ENCODE measurements around the gene IL17REL.

The IL17REL gene

DNA sequence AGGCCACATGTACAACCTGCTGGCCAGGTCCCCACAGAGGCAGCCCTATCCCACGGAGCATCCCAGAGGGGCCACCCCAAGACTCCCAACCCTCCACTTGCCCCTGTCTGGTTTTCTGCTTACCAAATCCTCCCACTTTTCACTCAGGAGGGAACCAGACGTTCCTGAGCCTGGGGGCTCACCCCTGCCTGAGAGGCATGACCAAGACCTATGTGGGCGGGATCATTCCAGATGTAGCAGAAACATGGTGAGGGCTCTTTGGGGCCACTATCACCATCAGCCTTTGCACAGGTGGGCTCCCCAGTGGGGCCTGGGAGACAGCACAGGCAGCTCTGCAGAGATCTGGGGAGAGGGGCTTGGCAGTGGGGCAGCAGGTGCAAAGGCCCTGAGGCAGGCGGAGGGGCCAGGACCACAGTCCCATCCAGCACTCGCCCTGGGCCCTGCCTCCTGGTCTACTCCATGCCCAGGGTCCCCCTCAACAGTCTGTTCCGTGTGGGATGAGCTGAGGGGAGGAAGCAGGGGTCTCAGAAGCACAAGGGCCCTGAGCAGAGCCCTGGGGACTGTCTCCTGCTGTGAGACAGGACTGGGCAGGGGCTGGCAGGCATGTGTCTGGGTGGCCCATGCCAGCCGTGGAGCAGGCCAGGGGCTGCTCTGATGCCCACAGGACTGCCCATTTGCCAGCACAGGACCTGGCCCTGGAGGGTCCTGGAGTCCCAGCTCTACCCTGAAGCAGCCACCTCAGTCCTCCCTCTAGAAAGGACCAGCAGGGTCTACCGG lies 42.6 kb downstream of the IL17REL start:
- no peak overlapping the region for H3K4me3 ChIP-seq (ENCODE audit: low read length)
- no peak for TF ChIP-seq ZNF274 (IDR thresholded peaks at IDR 0.05; ENCODE audit: low read depth, low read length)

DNA sequence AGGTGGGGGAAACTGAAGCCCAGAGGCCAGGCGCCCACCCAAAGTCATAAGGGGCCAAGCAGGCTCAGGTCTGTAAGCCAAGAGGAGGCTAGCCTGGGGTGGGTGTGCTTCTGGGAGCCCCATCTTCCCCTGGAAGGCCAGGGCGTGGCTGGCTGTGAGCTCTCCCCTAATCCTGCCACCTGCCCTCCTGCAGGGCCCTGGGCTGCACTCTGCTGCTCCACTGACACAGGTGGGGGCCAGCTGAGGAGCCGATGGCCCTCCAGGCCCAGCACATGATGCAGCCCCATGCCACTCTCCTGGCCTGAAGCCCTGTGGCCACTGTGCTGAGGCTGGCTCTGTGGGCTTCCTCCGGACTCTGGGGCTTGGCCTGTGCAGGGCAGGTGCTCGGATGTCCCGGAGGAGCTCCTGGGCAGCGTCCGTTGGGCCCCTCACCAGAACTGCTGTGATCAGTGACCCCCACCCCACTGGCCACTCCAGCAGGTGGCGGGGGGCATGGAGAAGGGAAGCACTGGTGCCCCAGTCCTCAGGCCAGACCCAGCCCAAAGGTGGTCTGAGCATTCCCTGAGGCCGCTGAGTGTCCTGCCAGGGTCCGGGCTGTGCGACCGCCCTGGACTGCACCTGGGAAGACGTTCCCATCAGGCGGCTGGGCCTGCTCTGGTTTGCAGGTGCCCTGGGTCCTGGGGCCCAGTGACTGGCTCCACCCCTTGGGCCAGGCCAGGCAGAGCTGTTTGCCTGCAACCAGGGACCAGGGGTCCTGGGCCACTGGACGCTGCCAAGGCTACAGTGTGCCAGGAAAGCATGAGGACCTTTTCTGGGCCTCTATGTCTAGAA lies 43.5 kb downstream of the IL17REL start:
- TF ChIP-seq ZNF274 (IDR thresholded peaks at IDR 0.05; ENCODE audit: low read depth, low read length), result no peak
- H3K4me3 ChIP-seq (ENCODE audit: low read length), result no peak overlapping the region

DNA sequence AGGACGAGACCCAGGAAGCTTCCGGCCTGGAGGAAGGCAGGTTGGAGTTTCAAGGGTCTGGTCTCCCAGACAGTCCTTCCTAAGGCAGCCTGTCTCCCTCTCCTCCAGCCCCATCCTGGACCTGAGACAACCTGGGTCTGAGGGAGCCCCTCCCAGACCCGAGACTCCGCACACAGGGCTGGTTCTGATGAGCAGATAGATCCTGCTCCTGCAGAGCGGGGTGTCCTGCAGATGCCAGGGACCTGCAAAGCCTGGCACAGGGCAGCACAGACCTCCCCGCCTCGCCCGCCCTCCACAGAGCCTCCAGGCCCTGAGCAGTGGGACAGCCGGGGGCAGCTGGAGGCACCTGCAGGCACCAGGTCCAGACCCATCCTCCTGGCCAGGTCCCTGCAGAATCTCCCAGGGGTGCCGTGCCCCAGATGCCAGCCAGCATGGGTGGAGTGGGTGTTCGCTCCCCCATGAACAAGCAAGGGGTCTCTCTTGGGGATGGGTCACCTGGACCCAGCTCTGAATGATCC lies 44.2 kb downstream of the IL17REL start:
- no peak overlapping the region for H3K4me3 ChIP-seq (ENCODE audit: low read length)
- TF ChIP-seq ZNF274 (IDR thresholded peaks at IDR 0.05; ENCODE audit: low read depth, low read length), result no peak

DNA sequence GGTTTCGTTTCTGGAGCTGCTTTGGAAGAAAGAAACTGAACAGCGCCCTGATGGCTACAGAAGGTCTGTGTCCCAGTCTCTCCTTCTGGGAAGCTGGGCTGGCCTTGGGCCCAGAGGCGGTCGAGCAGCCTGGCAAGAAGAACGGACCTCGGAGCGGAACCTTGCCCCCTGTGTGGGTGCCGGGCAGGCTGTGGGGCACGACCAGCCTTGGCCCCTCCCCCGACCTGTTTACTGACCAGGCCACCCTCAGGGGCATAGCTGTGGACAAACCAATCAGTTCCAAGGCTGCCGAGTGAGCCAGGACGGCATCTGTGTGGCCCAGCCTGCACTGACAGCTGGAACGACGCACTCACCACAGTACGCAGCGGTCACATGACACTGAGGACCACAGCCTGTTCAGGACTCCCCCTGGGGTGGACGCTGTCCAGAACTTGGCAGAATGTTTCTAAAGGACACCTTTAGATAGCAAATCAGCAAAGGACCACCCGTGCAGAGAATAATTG lies 44.8 kb downstream of the IL17REL start:
- H3K4me3 ChIP-seq (ENCODE audit: low read length), result no peak overlapping the region
- no peak for TF ChIP-seq ZNF274 (IDR thresholded peaks at IDR 0.05; ENCODE audit: low read depth, low read length)

DNA sequence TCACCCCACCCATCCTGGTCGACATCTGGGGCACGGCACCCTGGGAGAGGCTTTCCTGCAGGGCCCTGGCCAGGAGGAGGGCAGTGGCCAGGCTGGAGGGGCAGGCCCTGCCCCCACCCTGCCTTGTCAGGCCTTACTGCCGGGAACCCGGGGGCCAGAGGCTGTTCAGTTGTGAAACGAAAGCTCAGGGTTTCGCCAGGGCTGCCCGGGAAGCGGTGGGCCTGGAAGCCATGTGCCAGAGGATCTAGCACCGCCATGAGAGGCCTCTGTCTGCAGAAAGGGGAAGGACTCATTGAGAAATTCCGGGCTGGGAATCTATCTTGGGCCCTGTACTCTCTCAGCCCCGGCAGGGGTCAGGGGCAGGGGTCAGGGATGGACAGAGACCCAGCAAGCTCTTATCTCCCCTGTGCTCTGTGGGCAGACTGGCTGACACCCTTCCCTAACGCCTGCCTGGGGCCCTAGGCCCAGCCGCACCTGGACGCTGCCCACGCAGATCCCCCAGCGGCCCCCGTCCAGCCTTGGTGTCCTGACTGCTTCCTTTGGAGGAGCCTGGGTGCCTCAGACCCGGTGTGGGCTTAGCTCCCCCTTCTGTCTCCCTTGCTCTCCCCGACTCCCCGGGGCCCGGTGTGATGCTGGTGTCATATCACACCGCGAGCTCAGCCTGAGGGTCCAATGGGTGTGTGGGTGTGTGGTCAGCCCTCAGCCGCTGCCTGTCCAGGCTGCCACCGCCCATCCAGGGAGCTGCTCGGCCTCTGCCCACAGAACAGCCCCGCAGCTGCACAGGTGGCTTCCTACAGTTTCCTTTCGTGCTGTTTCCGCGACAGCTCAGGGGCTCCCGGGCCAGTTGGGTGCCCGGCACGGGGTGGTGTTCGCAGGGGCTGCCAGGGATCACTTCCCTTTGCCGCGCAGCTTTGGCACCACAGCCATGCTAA lies 45.5 kb downstream of the IL17REL start:
- no peak overlapping the region for H3K4me3 ChIP-seq (ENCODE audit: low read length)
- no peak for TF ChIP-seq ZNF274 (IDR thresholded peaks at IDR 0.05; ENCODE audit: low read depth, low read length)

DNA sequence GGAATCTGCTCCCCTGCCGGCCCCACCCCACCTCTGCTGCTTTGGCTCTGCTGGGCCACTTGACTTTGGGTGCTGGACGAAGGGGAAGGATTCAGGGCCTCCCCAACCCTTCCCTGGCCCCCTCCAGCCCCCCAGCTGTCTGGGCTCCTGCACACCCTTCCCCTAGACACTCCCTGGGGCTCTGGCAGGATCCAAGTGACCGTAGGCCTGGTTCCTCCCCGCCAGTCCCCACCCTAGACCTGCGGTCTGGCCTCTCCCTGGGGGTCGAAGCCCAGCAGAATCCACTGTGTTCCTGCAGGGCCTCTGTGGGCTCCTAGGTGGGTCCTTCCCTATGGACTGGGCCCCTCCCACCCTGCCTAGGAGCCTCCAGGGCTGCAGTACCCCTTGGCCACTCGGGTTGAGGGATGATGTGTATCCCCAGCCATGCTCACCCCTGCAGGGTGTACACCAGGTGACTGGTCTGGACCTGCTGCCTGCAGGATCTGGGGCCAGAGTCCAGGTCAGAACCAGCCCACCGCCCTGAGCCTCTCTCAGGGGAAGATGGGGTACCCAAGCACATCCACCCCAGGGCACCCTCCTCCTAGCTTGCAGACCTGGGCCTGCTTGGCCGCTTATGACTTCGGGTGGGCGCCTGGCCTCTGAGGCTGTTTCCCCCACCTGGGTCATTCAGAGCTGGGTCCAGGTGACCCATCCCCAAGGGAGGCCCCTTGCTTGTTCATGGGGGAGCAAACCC lies 46.4 kb downstream of the IL17REL start:
- TF ChIP-seq ZNF274 (IDR thresholded peaks at IDR 0.05; ENCODE audit: low read depth, low read length), result no peak
- H3K4me3 ChIP-seq (ENCODE audit: low read length), result no peak overlapping the region

DNA sequence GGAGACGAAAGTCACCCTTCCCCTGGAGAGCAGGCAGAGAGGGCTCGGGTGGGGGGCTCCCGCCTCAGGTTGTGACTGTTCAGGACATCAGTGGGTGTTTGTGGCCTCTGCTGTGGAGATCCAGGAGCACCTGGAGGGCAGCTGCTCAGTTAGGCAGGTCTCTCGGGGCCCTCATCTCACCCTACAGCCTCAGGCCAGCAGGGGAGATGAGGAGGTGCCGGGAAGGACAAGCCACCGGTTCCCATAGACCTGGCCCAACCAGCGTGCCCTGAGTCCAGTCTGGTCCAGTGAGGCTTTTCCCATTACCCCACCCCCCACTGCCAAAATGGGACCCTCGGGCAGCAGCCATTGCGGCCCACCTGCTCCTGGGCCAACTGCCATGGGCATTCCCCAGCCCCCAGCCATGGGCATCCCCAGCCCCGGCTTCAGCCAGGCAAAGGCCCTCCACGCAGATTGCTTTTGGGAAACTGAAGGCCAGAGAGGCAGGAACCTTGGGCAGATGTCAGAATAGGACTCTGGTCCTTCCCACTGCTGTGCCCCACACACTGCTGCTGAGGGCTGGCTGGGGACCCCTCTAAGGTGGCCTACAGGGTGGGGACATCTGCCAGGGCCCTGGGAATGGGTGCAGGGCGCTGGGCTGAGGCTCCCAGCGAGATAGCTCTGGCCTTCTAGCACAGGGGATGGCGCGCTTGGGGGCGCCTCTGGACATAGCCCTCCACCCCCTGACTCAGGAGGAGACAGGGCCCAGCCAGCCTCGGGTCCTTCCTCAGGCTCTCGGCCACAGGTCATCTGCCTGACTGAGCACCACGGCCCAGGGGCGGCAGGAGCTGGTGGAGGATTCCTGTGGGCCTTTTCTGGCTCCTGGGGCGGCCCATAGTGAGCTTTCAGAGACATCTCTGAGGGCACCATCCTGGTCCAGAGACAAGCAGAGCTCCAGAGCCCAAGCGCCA lies 47.2 kb downstream of the IL17REL start:
- H3K4me3 ChIP-seq (ENCODE audit: low read length), result no peak overlapping the region
- no peak for TF ChIP-seq ZNF274 (IDR thresholded peaks at IDR 0.05; ENCODE audit: low read depth, low read length)

DNA sequence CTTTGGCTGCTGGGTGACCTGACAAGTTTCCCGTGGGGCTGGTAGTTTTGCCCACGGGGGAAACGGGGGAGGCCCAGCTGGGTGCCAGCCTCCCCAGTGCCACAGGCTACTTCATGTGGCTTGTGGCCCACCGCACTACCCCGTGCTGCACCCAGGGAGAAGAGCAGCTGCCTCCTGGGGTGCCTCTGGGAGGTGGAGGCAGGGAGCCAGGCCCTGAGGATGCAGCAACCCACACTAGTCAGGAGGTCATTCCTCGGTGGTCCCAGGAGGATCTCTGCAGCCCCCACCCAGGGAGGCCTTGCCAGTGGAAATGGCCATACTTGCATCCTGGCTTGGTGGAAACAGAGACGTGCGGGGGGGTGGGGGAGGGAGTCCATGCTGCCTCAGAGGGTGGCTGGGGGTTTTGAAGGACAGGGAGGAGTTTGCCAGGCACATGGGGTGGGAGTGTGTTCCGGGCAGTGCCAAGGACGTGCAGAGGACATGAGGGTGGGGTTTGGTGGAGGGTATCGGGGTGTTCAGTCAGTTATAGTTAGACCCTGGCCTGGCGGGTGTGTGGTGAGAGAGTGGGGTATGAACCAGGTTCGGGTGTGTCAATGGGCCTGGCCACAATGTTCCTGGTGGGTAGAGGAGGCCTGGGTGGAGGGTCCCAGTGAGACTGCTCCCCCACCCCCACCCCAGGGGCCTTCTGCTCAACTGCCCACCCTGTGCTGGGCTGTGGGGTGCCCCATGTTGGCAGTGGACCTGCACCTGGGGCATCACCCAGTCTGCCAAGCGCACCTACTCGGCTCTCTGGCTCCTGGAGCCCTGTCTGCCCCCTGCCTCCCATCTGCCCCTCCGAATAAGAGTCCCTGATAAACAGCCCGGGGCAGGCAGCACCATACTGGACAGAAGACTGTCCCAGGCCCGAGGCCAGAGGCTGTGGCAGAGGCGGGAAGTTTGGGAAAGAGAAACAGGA lies 48.2 kb downstream of the IL17REL start:
- no peak for TF ChIP-seq ZNF274 (IDR thresholded peaks at IDR 0.05; ENCODE audit: low read depth, low read length)
- no peak overlapping the region for H3K4me3 ChIP-seq (ENCODE audit: low read length)

DNA sequence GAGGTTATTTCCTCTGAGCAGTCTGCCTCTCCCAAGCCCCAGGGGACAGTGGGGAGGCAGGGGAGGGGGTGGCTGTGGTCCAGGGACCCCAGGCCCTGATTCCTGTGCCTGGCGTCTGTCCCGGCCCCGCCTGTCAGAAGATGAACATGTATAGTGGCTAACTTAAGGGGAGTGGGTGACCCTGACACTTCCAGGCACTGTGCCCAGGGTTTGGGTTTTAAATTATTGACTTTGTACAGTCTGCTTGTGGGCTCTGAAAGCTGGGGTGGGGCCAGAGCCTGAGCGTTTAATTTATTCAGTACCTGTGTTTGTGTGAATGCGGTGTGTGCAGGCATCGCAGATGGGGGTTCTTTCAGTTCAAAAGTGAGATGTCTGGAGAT lies 48.9 kb downstream of the IL17REL start:
- no peak for TF ChIP-seq ZNF274 (IDR thresholded peaks at IDR 0.05; ENCODE audit: low read depth, low read length)
- no peak overlapping the region; the same call in 1 of the 2 replicates for H3K4me3 ChIP-seq (ENCODE audit: low read length)

DNA sequence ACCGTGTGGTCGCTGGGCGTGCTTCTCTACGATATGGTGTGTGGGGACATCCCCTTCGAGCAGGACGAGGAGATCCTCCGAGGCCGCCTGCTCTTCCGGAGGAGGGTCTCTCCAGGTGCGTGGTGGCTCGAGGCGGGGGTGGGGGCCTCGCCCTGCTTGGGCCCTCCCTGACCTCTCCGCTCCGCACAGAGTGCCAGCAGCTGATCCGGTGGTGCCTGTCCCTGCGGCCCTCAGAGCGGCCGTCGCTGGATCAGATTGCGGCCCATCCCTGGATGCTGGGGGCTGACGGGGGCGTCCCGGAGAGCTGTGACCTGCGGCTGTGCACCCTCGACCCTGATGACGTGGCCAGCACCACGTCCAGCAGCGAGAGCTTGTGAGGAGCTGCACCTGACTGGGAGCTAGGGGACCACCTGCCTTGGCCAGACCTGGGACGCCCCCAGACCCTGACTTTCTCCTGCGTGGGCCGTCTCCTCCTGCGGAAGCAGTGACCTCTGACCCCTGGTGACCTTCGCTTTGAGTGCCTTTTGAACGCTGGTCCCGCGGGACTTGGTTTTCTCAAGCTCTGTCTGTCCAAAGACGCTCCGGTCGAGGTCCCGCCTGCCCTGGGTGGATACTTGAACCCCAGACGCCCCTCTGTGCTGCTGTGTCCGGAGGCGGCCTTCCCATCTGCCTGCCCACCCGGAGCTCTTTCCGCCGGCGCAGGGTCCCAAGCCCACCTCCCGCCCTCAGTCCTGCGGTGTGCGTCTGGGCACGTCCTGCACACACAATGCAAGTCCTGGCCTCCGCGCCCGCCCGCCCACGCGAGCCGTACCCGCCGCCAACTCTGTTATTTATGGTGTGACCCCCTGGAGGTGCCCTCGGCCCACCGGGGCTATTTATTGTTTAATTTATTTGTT lies 49.6 kb downstream of the IL17REL start:
- no peak for TF ChIP-seq ZNF274 (IDR thresholded peaks at IDR 0.05; ENCODE audit: low read depth, low read length)
- H3K4me3 ChIP-seq (ENCODE audit: low read length), result peak overlapping the region; percentile 66; the same call in 1 of the 2 replicates

Measured in GM08714 (cell line).